C4-2B (cell line): ENCODE data around the gene SDK2.

ENCODE experiments used
- CTCF ChIP-seq: fragments of 450-650 bp; conservative IDR thresholded peaks from 2 replicates; pipeline ENCODE4 v1.5.1; 2017; ENCODE audit warnings: mild to moderate bottlenecking
- ZFX ChIP-seq: fragments of 450-650 bp; IDR thresholded peaks from 2 replicates; pipeline ENCODE4 v1.6.1; 2017

GRCh38 chr17:73352261-73352660 is 292.0 kb downstream of the SDK2 start:
- TF ChIP-seq CTCF (no peak), ZFX (no peak)
